Right atrium auricular region (tissue), 2 donors: Measurements from ENCODE around the gene ZNF496. TPM values are rescaled to one million over a fixed set of nuclear protein-coding genes. Genes with fewer than 3 reads are reported as not detected.

Experiments
- DNase-seq: peaks from one replicate; pipeline ENCODE4 v3.0.0-alpha.2; 2019; ENCODE audit warnings: low spot score
- H3K27ac ChIP-seq, 2 donors: fragments of 200-600 bp; sonication (generic); 1 replicate in 1 of 2; 2 replicates in 1 of 2; pipeline ENCODE4 v1.5.1; 2016 to 2019
- H3K27me3 ChIP-seq, 2 donors: fragments of 200-600 bp; sonication (generic); one replicate each; pipeline versions ENCODE4 v1.5.1 to v1.6.0; 2017 to 2019
- H3K36me3 ChIP-seq: fragments of 200-600 bp; sonication (generic); one replicate; pipeline ENCODE4 v1.5.1; 2016
- H3K4me1 ChIP-seq, 2 donors: fragments of 200-600 bp; sonication (generic); one replicate each; pipeline versions ENCODE4 v1.5.1 to v1.6.0; 2017 to 2019
- H3K4me3 ChIP-seq, 2 donors: fragments of 200-600 bp; sonication (generic); 1 replicate in 1 of 2; 2 replicates in 1 of 2; pipeline ENCODE4 v1.5.1; 2017 to 2019; ENCODE audit warnings: mild to moderate bottlenecking in 1 of 2, moderate library complexity in 1 of 2
- H3K9me3 ChIP-seq, 2 donors: fragments of 200-600 bp; sonication (generic); one replicate each; pipeline ENCODE4 v1.5.1; 2019
- CTCF ChIP-seq, 2 donors: fragments of 200-600 bp; sonication (generic); IDR thresholded peaks; one replicate each; pipeline ENCODE4 v1.5.1; 2019; ENCODE audit warnings: antibody characterized with exemption in 2 of 2
- total RNA-seq, 2 donors: library from RNA; depleted of rRNA; stranded (reverse); fragments of >200 nt; gene quantifications; one replicate each; pipeline ENCODE4 v1.1.0, GENCODE V29; 2016

ZNF496 gene
- total RNA-seq, 2 donors from 2014 or later = 19.4 to 32.6 TPM

DNA sequence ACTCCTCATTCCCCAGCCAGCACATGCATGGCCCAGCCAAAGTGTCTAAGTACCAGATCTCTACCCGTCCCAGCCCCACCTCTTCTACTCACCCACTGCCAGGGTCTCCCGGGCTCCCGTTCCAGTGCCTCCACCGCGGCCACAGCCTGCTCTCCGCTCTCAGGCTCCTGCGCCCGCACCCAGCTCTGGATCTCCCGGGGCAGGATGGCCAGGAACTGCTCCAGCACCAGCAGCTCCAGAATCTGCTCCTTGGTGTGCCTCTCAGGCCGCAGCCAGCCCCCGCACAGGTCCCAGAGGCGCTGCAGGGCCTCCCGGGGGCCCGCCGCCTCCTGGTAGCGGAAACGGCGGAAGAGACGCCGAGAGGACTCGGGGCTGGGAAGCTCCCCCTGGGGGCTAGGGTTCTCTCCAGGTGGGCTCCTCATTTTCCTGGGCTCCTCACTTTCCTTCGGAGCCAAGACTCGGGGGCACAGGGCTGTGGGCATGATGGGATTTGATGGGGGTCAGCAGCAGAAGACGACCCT lies 2.5 kb downstream of the ZNF496 start:
- Histone ChIP-seq H3K27ac (no peak overlapping the region), H3K36me3 (peaks cover 42% of the 10 kb centered on the region), H3K9me3 (no peaks in the 10 kb centered on the region), H3K4me1 (peaks cover 0 to 31% of the 10 kb centered on the region in 2 donors), H3K27me3 (no peaks in the 10 kb centered on the region), H3K4me3 (no peak overlapping the region)
- no peak for TF ChIP-seq CTCF (IDR thresholded peaks at IDR 0.05)
- DNase-seq = no peak

DNA sequence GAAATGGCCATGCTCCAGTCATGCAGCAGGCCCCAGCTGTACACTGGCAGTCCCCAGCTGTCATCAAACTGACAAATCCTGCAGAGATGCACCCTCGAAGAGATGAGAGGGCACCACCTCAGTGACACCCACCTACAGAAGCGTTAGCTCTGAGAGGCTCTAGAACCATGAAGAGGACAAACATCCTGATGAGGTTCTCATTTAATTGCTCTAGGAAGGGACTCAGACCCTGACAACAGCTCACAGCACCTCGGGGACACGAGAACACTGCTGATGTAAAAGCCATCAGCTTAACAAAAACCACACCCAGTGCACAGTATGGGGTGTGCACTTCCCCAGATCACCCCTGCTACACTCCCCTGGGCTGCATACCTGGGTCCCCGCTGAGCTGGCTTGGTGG lies 3.4 kb downstream of the ZNF496 start:
- DNase-seq = no peak
- no peaks in the 10 kb centered on the region for H3K27me3 ChIP-seq
- H3K4me3 ChIP-seq = no peak overlapping the region
- no peaks in the 10 kb centered on the region for H3K9me3 ChIP-seq
- H3K27ac ChIP-seq = no peak overlapping the region
- peaks cover 0 to 23% of the 10 kb centered on the region in 2 donors for H3K4me1 ChIP-seq
- no peak for TF ChIP-seq CTCF (IDR thresholded peaks at IDR 0.05)
- peaks cover 42% of the 10 kb centered on the region for H3K36me3 ChIP-seq

- H3K4me3 ChIP-seq = no peak overlapping the region
Observed at GRCh38 chr1:247326411-247327130, 5.1 kb downstream of the ZNF496 start.

DNA sequence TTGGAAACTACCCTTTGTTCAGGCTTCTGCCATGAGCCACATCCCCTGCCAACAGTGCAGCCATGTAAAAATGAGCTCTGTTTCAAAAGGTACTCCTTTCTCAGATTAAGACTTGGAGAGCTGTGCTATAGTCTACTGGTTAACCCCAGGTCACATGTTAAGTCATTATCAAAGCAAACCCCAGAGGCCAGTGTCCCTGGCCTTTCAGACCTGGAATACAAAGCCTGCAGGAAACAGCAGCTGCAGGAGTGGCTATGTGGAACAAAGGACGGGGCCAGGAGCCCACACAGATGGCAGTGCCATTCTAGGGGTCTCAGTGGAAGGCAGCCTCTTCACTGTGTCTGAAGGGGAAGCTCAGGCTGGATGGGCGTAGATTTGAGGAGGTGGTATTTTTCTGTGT lies 6.7 kb downstream of the ZNF496 start:
- Histone ChIP-seq H3K9me3 (no peaks in the 10 kb centered on the region), H3K36me3 (peaks cover 69% of the 10 kb centered on the region), H3K4me3 (no peak overlapping the region), H3K4me1 (peaks cover 0 to under 1% of the 10 kb centered on the region in 2 donors), H3K27ac (no peak overlapping the region), H3K27me3 (no peaks in the 10 kb centered on the region)
- TF ChIP-seq CTCF (IDR thresholded peaks at IDR 0.05) = no peak
- DNase-seq = no peak

More at GRCh38 chr1:247326411-247327130, 5.1 kb downstream of the ZNF496 start:
- no peaks in the 10 kb centered on the region for H3K9me3 ChIP-seq
- no peak overlapping the region for H3K27ac ChIP-seq
- H3K27me3 ChIP-seq = no peaks in the 10 kb centered on the region
- TF ChIP-seq CTCF (IDR thresholded peaks at IDR 0.05) = no peak
- no peak for DNase-seq
- peaks cover 0 to 12% of the 10 kb centered on the region in 2 donors for H3K4me1 ChIP-seq
- peaks cover 58% of the 10 kb centered on the region for H3K36me3 ChIP-seq

DNA sequence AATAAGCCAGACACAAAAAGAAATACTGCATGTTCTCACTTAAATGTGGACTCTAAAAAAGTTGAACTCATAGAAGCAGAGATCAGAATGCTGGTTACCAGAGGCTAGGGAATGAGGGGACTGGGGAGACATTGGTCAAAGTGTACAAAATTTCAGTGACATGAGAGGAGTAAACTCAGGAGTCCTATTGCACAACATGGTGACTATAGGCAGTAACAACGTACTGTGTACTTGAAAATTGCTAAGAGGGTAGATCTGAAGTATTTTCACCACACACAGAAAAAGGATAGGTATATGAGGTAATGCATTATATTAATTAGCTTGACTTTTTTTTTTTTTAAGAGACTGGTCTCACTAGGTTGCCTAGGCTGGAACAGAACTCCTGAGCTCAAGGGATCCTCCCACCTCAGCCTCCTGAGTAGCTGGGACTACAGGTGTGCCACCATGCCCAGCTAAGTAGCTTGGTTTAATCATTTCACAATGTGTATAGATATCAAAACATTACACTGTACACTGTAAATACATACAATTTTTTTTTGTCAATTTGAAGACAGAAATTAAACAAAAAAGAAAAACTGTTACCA lies 7.4 kb downstream of the ZNF496 start:
- peaks cover 70% of the 10 kb centered on the region for H3K36me3 ChIP-seq
- no peak for TF ChIP-seq CTCF (IDR thresholded peaks at IDR 0.05)
- no peaks in the 10 kb centered on the region for H3K4me1 ChIP-seq
- no peak for DNase-seq
- no peak overlapping the region for H3K27ac ChIP-seq
- H3K4me3 ChIP-seq = no peak overlapping the region
- H3K9me3 ChIP-seq = no peaks in the 10 kb centered on the region
- H3K27me3 ChIP-seq = no peaks in the 10 kb centered on the region
